ENCODE data around the gene NR5A1.

The NR5A1 gene

GRCh38 chr9:124506931-124507879, at the start of gene NR5A1:
TSS of gene NR5A1 (minus strand) at chr9:124507399. CDS start at chr9:124503395, 4,004 bp downstream.
- no peak for DNase-seq

- no peak for DNase-seq
Observed at GRCh38 chr9:124555043-124555442, 47.8 kb upstream of the NR5A1 start.

- DNase-seq = no peak
Observed at GRCh38 chr9:124553738-124554137, 46.5 kb upstream of the NR5A1 start.

GRCh38 chr9:124552273-124552605, 45.0 kb upstream of the NR5A1 start:
- no peak for DNase-seq

- DNase-seq = no peak
Observed at GRCh38 chr9:124551472-124552272, 44.5 kb upstream of the NR5A1 start.

GRCh38 chr9:124550072-124550471, 42.9 kb upstream of the NR5A1 start:
- no peak for DNase-seq

- DNase-seq = no peak
Observed at GRCh38 chr9:124549016-124549415, 41.8 kb upstream of the NR5A1 start.

- no peak for DNase-seq
Observed at GRCh38 chr9:124544535-124544934, 37.3 kb upstream of the NR5A1 start.

GRCh38 chr9:124541824-124542223, 34.6 kb upstream of the NR5A1 start:
- DNase-seq = no peak

- no peak for DNase-seq
Observed at GRCh38 chr9:124537926-124538325, 30.7 kb upstream of the NR5A1 start.

GRCh38 chr9:124535846-124536245, 28.6 kb upstream of the NR5A1 start:
- DNase-seq = no peak

- no peak for DNase-seq
Observed at GRCh38 chr9:124532897-124533296, 25.7 kb upstream of the NR5A1 start.

GRCh38 chr9:124531115-124531514, 23.9 kb upstream of the NR5A1 start:
- DNase-seq = no peak

GRCh38 chr9:124530246-124530645, 23.0 kb upstream of the NR5A1 start:
- no peak for DNase-seq

- no peak for DNase-seq
Observed at GRCh38 chr9:124527781-124528180, 20.6 kb upstream of the NR5A1 start.

- DNase-seq = no peak
Observed at GRCh38 chr9:124526174-124526573, 19.0 kb upstream of the NR5A1 start.

GRCh38 chr9:124522121-124523098, 15.2 kb upstream of the NR5A1 start:
- no peak for DNase-seq

GRCh38 chr9:124521142-124521541, 13.9 kb upstream of the NR5A1 start:
- DNase-seq = no peak

- no peak for DNase-seq
Observed at GRCh38 chr9:124520206-124520596, 13.0 kb upstream of the NR5A1 start.

- DNase-seq = no peak
Observed at GRCh38 chr9:124518116-124518515, 10.9 kb upstream of the NR5A1 start.

GRCh38 chr9:124517600-124517999, 10.4 kb upstream of the NR5A1 start:
- no peak for DNase-seq

- DNase-seq = no peak
Observed at GRCh38 chr9:124514874-124515273, 7.7 kb upstream of the NR5A1 start.

GRCh38 chr9:124514125-124514524, 6.9 kb upstream of the NR5A1 start:
- DNase-seq = no peak

Measured in activated effector memory CD4-positive, alpha-beta T cell treated with anti-CD3 and anti-CD28 coated beads, Interleukin-2, amount 50 U/mL, for 16 hours (primary cell).